GM12892 (cell line): ENCODE results near the gene OR2L13.

Source experiments
- POLR2A ChIP-seq: IDR thresholded peaks from 2 replicates; pipeline ENCODE4 v1.6.1; 2011; ENCODE audit warnings: low read depth, low read length, control low read depth
- POLR2AphosphoS5 ChIP-seq: IDR thresholded peaks from 2 replicates; pipeline ENCODE4 v1.6.1; 2011; ENCODE audit warnings: low read depth, low read length, control low read depth
- TAF1 ChIP-seq: IDR thresholded peaks from 2 replicates; pipeline ENCODE4 v1.6.1; 2011; ENCODE audit warnings: low read depth, mild to moderate bottlenecking, control low read depth, low read length, borderline replicate concordance

DNA sequence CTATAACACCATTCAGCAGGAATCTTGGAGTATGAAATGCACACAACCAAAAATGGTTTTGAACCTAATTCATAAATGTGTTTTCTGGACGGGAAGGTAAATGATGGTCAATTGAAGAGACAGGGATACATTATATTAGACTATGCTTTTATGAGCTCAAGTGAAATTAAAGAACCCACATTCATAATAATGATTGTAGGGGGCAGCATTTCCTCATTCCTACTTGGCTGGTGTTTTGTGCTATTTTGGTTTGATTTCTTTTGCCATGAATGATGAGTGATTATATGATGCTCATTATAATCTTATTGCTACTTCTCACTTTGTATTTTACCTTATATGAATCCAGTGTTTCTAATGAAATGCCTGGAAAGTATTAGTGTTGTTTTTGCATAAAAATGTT lies 48.0 kb upstream of the OR2L13 start:
- TF ChIP-seq POLR2AphosphoS5 (no peak), POLR2A (no peak), TAF1 (no peak)
